ENCODE results near the gene FRRS1. TPM values are rescaled to one million over a fixed set of nuclear protein-coding genes. Genes with fewer than 3 reads are reported as not detected.

FRRS1 gene
- total RNA-seq, 4 donors from 2014 or later, result 6.9 to 17.0 (median 11.9) TPM

- DNase-seq, result no peak
- no peaks in the 10 kb centered on the region for H3K36me3 ChIP-seq
- H3K4me1 ChIP-seq, result peaks cover 0 to 4% (median 0%) of the 10 kb centered on the region in 4 donors
- H3K4me3 ChIP-seq, result no peak overlapping the region
- H3K9me3 ChIP-seq, result no peaks in the 10 kb centered on the region
- no peak overlapping the region for H3K27ac ChIP-seq
- TF ChIP-seq CTCF (IDR thresholded peaks at IDR 0.05) (peak in 5 of 6 experiments; percentile 27 to 50 (median 38)), POLR2A (IDR thresholded peaks at IDR 0.05) (no peak)
- no peaks in the 10 kb centered on the region for H3K27me3 ChIP-seq
Measured at GRCh38 chr1:99728494-99729235, 37.8 kb downstream of the FRRS1 start.

- Histone ChIP-seq H3K27ac (no peak overlapping the region), H3K27me3 (no peaks in the 10 kb centered on the region), H3K36me3 (no peaks in the 10 kb centered on the region), H3K4me1 (peaks cover 0 to 4% (median 0%) of the 10 kb centered on the region in 4 donors), H3K9me3 (no peaks in the 10 kb centered on the region), H3K4me3 (no peak overlapping the region)
- no peak for TF ChIP-seq POLR2A (IDR thresholded peaks at IDR 0.05)
- no peak for TF ChIP-seq CTCF (IDR thresholded peaks at IDR 0.05)
- no peak for DNase-seq
Measured at GRCh38 chr1:99727575-99728185, 38.8 kb downstream of the FRRS1 start.

GRCh38 chr1:99726818-99727217, 39.6 kb downstream of the FRRS1 start:
- H3K27ac ChIP-seq, result no peak overlapping the region
- H3K4me1 ChIP-seq, result peaks cover 0 to 4% (median 0%) of the 10 kb centered on the region in 4 donors
- TF ChIP-seq CTCF (IDR thresholded peaks at IDR 0.05), result no peak
- no peak for TF ChIP-seq POLR2A (IDR thresholded peaks at IDR 0.05)
- no peak for DNase-seq
- no peaks in the 10 kb centered on the region for H3K27me3 ChIP-seq
- no peak overlapping the region for H3K4me3 ChIP-seq
- H3K36me3 ChIP-seq, result no peaks in the 10 kb centered on the region
- no peaks in the 10 kb centered on the region for H3K9me3 ChIP-seq

- no peak overlapping the region for H3K4me3 ChIP-seq
- H3K4me1 ChIP-seq, result peaks cover 0 to 4% (median 0%) of the 10 kb centered on the region in 4 donors
- H3K27ac ChIP-seq, result no peak overlapping the region
- no peaks in the 10 kb centered on the region for H3K36me3 ChIP-seq
- DNase-seq, result no peak
- TF ChIP-seq POLR2A (IDR thresholded peaks at IDR 0.05) (no peak), CTCF (IDR thresholded peaks at IDR 0.05) (no peak)
- no peaks in the 10 kb centered on the region for H3K27me3 ChIP-seq
- no peaks in the 10 kb centered on the region for H3K9me3 ChIP-seq
Measured at GRCh38 chr1:99726407-99726806, 40.0 kb downstream of the FRRS1 start.

- Histone ChIP-seq H3K9me3 (no peaks in the 10 kb centered on the region), H3K4me1 (peaks cover 0 to 4% (median 0%) of the 10 kb centered on the region in 4 donors), H3K36me3 (no peaks in the 10 kb centered on the region), H3K27me3 (no peaks in the 10 kb centered on the region), H3K4me3 (no peak overlapping the region), H3K27ac (no peak overlapping the region)
- DNase-seq, result no peak
- no peak for TF ChIP-seq CTCF (IDR thresholded peaks at IDR 0.05)
- no peak for TF ChIP-seq POLR2A (IDR thresholded peaks at IDR 0.05)
Measured at GRCh38 chr1:99725996-99726395, 40.4 kb downstream of the FRRS1 start.

All from Peyer's patch (tissue), 4 donors.